ENCODE results near the gene CLCN5. TPM values are rescaled to one million over a fixed set of nuclear protein-coding genes. Genes with fewer than 3 reads are reported as not detected.

CLCN5 gene
- total and polyA plus RNA-seq, 2 experiments from 2014 or later: 1.8 to 2.9 TPM

- Histone ChIP-seq H3K9me2 (ENCODE audit: insufficient read depth) (no peaks in the 10 kb centered on the region), H2AFZ (no peak overlapping the region), H3K36me3 (ENCODE audit: low read depth) (no peaks in the 10 kb centered on the region), H3K4me1 (ENCODE audit: insufficient read depth) (no peaks in the 10 kb centered on the region), H3F3A (ENCODE audit: insufficient read depth) (no peaks in the 10 kb centered on the region), H3K9ac (no peak overlapping the region), H3K27me3 (replicated peaks; ENCODE audit: insufficient read depth) (no peaks in the 10 kb centered on the region), H3K79me2 (ENCODE audit: insufficient read depth) (no peaks in the 10 kb centered on the region), H3K27ac (no peak overlapping the region), H4K20me1 (ENCODE audit: insufficient read depth) (no peaks in the 10 kb centered on the region), H3K4me2 (ENCODE audit: unreplicated experiment) (no peak overlapping the region), H3K4me3 (no peak overlapping the region), H3K9me3 (ENCODE audit: low read depth) (no peaks in the 10 kb centered on the region)
- DNase-seq: no peak
- 81 to 88% methylated on average over 1 of the region's 1 CpG for WGBS, 2 experiments (ENCODE audit: low coverage in 1 of 2, low lambda C conversion rate in 2 of 2, missing lambda C conversion rate in 2 of 2)
- TF ChIP-seq EZH2phosphoT487 (IDR thresholded peaks at IDR 0.05; ENCODE audit: insufficient read depth, low read depth) (no peak), EZH2 (IDR thresholded peaks at IDR 0.05; ENCODE audit: insufficient read depth, poor library complexity, severe bottlenecking) (no peak)
- in situ Hi-C loops (cut with MboI): no loop called here
These were observed 126.8 kb downstream of the CLCN5 start for GRCh38 chrX:50049228-50049627.

- Histone ChIP-seq H3K27me3 (replicated peaks; ENCODE audit: insufficient read depth) (no peaks in the 10 kb centered on the region), H3F3A (ENCODE audit: insufficient read depth) (no peaks in the 10 kb centered on the region), H3K9ac (no peak overlapping the region), H3K79me2 (ENCODE audit: insufficient read depth) (no peaks in the 10 kb centered on the region), H3K4me3 (no peak overlapping the region), H3K9me2 (ENCODE audit: insufficient read depth) (no peaks in the 10 kb centered on the region), H4K20me1 (ENCODE audit: insufficient read depth) (no peaks in the 10 kb centered on the region), H3K36me3 (ENCODE audit: low read depth) (no peaks in the 10 kb centered on the region), H2AFZ (no peak overlapping the region), H3K4me1 (ENCODE audit: insufficient read depth) (no peaks in the 10 kb centered on the region), H3K9me3 (ENCODE audit: low read depth) (no peaks in the 10 kb centered on the region), H3K27ac (no peak overlapping the region), H3K4me2 (ENCODE audit: unreplicated experiment) (no peak overlapping the region)
- TF ChIP-seq EZH2phosphoT487 (IDR thresholded peaks at IDR 0.05; ENCODE audit: insufficient read depth, low read depth): no peak
- TF ChIP-seq EZH2 (IDR thresholded peaks at IDR 0.05; ENCODE audit: insufficient read depth, poor library complexity, severe bottlenecking): no peak
- in situ Hi-C loops (cut with MboI): no loop called here
- WGBS, 2 experiments (ENCODE audit: low coverage in 1 of 2, low lambda C conversion rate in 2 of 2, missing lambda C conversion rate in 2 of 2): 93 to 100% methylated on average over 1 of the region's 1 CpG
- DNase-seq: no peak
These were observed 131.8 kb downstream of the CLCN5 start for GRCh38 chrX:50054147-50054546.

GRCh38 chrX:50066318-50066937 is 144.0 kb downstream of the CLCN5 start:
- DNase-seq: no peak
- Histone ChIP-seq H3K9me3 (ENCODE audit: low read depth) (no peaks in the 10 kb centered on the region), H3F3A (ENCODE audit: insufficient read depth) (no peaks in the 10 kb centered on the region), H4K20me1 (ENCODE audit: insufficient read depth) (no peaks in the 10 kb centered on the region), H3K4me1 (ENCODE audit: insufficient read depth) (no peaks in the 10 kb centered on the region), H3K27ac (no peak overlapping the region), H3K79me2 (ENCODE audit: insufficient read depth) (no peaks in the 10 kb centered on the region), H2AFZ (no peak overlapping the region), H3K9ac (no peak overlapping the region), H3K4me2 (ENCODE audit: unreplicated experiment) (no peak overlapping the region), H3K4me3 (no peak overlapping the region), H3K36me3 (ENCODE audit: low read depth) (no peaks in the 10 kb centered on the region), H3K9me2 (ENCODE audit: insufficient read depth) (no peaks in the 10 kb centered on the region), H3K27me3 (replicated peaks; ENCODE audit: insufficient read depth) (no peaks in the 10 kb centered on the region)
- WGBS, 2 experiments (ENCODE audit: low coverage in 1 of 2, low lambda C conversion rate in 2 of 2, missing lambda C conversion rate in 2 of 2): 74 to 81% methylated on average over 4 of the region's 4 CpGs
- no peak for TF ChIP-seq EZH2phosphoT487 (IDR thresholded peaks at IDR 0.05; ENCODE audit: insufficient read depth, low read depth)
- no peak for TF ChIP-seq EZH2 (IDR thresholded peaks at IDR 0.05; ENCODE audit: insufficient read depth, poor library complexity, severe bottlenecking)
- in situ Hi-C loops (cut with MboI): no loop called here

DNA sequence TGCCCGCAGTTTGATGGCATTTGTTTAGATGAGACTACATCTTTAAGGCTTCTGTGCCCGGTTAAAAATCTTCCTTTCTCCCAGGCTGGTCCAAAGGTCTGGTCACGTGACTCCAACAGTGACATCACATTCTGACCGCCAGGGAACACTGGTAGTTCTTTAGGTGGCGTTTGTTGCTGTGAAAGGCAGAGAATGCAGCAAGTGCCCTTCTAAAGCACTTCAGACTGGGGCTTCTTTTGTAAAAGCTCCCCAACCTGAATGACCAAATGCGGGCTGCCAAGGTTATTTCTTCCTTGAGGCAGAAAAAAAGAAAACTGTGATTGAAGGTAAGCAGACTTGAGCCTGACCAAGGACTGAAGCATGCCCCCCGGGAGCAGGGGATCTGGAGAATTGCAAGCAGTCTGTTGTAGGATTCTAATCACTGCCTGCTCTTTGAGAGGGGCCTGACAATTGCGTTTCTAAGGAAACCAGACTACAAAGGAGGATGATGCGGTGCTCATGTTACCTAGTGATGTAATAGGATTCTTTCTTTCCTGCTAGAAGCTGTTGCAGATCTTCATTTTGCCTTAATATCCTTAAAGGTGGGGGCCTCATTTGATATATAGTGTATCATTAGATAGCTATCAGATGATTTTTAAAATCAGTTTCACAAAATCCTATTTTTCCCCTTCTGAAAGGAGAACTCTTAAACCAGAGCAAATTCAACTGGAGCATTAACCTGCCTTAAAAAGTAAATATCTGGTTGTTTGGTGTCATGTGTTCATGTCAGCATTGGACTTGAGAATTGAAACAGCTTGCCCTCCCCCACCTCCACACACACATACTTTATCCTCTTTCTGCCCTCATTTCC is 145.3 kb downstream of the CLCN5 start:
- Histone ChIP-seq H2AFZ (no peak overlapping the region), H3K36me3 (ENCODE audit: low read depth) (no peaks in the 10 kb centered on the region), H3K9me3 (ENCODE audit: low read depth) (no peaks in the 10 kb centered on the region), H3K9me2 (ENCODE audit: insufficient read depth) (no peaks in the 10 kb centered on the region), H3K4me3 (no peak overlapping the region), H3F3A (ENCODE audit: insufficient read depth) (no peaks in the 10 kb centered on the region), H3K4me2 (ENCODE audit: unreplicated experiment) (no peak overlapping the region), H3K9ac (no peak overlapping the region), H3K27ac (no peak overlapping the region), H3K27me3 (replicated peaks; ENCODE audit: insufficient read depth) (no peaks in the 10 kb centered on the region), H3K79me2 (ENCODE audit: insufficient read depth) (no peaks in the 10 kb centered on the region), H3K4me1 (ENCODE audit: insufficient read depth) (no peaks in the 10 kb centered on the region), H4K20me1 (ENCODE audit: insufficient read depth) (no peaks in the 10 kb centered on the region)
- TF ChIP-seq EZH2 (IDR thresholded peaks at IDR 0.05; ENCODE audit: insufficient read depth, poor library complexity, severe bottlenecking) (no peak), EZH2phosphoT487 (IDR thresholded peaks at IDR 0.05; ENCODE audit: insufficient read depth, low read depth) (no peak)
- 63 to 64% methylated on average over 8 to 9 of the region's 9 CpGs for WGBS, 2 experiments (ENCODE audit: low coverage in 1 of 2, low lambda C conversion rate in 2 of 2, missing lambda C conversion rate in 2 of 2)
- in situ Hi-C loops (cut with MboI): no loop called here
- no peak for DNase-seq
